HG02623 (cell line): ENCODE measurements around the gene SNCAIP.
"Not testable (repeated sequence)": the region's sequence is repeated elsewhere in the genome, so short reads cannot be mapped to it uniquely, and the experiment has no call there.

Experiments used
- ATAC-seq: cut with Tn5 transposase; IDR thresholded peaks from one replicate; pipeline ENCODE4 v1.9.1; 2021; ENCODE audit warnings: moderate library complexity; ENCODE audit not compliant: unreplicated experiment

Gene SNCAIP

GRCh38 chr5:122354293-122354692 is 42.3 kb downstream of the SNCAIP start:
- ATAC-seq, result no peak

GRCh38 chr5:122355324-122355723 is 43.3 kb downstream of the SNCAIP start:
- no peak for ATAC-seq

DNA sequence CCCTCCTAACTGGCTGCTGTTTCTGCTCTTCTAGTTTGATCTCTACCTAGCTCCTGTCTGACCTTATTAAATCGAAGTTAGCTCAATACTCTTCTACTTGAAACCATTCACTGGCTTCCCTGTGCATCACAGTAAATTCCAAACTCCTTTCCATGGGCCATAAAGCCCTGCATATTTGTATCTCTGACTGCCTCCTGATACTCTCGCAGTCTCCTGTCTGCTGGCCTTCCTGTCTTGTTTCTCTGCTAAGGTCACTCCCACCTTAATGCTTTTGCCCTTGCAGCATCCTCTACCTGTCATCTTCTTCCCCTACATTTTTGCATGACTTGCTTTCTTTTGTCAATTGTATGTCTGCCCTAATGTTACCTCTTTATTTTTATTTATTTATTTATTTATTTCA is 44.8 kb downstream of the SNCAIP start:
- ATAC-seq, result no peak

DNA sequence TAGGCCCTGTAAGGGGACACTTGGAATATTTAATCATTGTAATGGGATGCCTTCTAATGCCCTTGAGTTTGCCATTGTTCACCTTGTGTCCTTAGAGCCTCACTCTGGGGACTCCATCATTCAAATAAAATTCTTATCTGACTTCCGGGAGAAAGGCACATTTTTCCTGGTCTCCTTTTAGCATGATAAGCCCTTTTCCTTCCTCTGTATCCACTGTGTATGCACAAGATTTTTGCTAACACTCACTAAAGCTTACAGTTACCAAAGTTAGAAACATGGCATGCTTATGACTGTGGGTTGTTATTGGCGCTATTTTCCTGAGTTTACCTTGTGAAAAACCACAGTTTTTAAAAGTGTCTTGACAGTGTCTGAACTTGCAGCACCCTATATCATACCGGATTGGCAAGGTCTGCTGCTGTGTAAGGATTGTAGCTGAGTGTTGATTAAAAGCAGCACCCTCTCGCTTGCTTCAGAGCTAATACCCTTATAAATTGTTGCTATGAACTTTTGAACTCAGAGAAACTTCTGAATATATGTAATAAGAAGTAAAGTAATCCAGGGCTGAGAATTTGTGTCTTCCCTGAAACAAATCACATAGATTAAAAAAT is 46.4 kb downstream of the SNCAIP start:
- no peak for ATAC-seq

GRCh38 chr5:122362361-122362760 is 50.3 kb downstream of the SNCAIP start:
- no peak for ATAC-seq

DNA sequence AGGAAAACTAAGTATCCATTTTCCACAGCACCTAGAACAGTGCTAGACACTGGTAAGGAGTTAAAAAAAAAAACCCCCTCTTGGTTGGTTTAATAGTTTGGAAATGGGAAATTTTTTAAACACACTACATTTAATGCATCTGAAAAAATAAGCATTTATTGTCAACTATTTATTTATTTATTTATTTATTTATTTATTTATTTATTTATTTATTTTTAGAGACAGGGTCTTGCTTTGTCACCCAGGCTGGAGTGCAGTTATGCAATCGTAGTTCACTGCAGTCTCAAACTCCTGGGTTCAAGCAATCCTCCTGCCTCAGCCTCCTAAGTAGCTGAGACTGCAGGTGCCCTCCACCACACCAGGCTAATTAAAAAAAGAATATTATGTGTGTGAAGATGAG is 51.6 kb downstream of the SNCAIP start:
- ATAC-seq, result no peak

DNA sequence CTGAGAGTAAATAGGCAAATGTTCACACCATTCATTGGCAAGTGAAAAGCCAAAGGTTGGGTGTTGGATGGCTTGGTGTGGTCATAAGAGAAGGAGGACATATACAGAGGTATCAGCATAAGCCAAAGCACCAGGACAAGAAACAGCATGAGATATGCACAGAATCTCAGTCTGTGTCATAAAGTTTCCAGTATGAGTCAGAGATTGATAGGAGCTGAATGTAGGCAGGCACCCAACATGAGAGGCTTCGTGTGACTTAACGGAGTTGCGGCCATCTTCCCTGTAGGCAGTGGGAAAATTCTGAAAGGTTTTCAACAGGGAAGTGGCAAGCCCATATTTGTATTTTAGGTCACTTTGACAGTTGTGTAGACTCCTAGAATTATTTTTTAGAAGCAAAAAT is 54.5 kb downstream of the SNCAIP start:
- peak; percentile 53 for ATAC-seq

DNA sequence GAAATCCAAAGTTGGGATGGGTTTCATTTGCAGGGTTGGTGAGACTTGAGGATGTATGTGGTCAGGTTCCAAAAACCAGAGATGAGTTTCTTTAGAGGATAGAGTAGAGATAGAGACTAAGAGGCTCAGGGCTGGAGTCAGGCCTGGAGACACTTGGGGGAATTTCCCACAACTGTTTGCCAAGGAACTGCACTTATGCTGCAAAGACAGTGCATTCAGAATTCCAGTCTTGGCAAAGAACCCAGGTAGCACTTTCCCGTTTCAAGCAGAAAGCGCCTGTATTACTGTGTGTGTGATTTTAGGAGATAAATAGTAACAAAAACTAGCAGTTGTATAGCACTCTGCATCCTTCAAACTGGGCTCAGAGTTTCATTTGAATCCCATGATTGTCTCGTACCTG is 55.4 kb downstream of the SNCAIP start:
- no peak for ATAC-seq

GRCh38 chr5:122368510-122369251 is 56.6 kb downstream of the SNCAIP start:
- no peak for ATAC-seq

DNA sequence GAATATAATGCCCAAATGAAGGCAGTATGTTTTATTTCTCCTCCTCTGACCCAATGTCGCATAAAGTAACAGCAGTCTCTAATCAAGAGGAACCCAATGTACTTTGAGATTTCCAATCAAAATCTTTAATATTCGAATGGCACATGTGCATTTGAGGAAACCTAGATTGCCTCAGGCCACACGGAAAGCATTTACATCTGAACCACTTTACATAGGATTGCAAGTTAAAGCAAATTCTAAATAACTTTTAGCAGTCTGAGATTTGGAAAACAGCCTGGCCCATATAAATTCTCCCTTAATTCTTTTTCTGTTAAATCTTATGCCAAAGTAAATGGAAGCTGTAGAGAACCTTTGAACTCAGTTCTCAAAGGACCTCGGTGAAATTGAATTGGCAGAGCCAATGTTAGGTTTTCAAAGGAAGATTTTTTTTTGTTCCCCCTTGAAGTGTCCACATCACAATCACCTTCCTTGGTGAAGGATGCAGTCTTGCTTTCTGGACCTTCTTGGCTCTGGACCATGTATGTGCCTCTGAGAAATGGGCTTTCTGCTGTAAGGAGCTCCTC is 57.3 kb downstream of the SNCAIP start:
- ATAC-seq, result no peak

- ATAC-seq, result no peak
Observed at GRCh38 chr5:122371511-122372151, 59.6 kb downstream of the SNCAIP start.

- ATAC-seq, result no peak
Observed at GRCh38 chr5:122374110-122374509, 62.1 kb downstream of the SNCAIP start.

DNA sequence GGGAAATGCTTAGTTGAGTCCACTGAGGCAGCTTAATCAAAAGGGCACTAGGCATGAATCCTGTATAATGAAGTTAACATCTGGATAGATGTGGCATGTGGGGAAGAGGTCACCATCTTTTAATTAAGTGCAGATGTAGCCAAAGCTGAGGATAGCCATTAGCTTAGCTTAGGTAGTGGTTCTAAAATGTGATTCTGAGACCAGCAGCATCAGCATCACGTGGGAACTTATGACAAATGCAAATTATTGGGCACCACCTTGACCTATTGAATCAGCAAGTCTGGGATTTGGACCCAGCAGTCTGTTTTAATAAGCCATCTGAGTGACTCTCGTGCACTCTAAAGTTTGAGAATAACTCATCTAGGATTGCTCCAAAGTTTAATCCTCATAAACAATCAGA is 63.8 kb downstream of the SNCAIP start:
- ATAC-seq, result no peak

DNA sequence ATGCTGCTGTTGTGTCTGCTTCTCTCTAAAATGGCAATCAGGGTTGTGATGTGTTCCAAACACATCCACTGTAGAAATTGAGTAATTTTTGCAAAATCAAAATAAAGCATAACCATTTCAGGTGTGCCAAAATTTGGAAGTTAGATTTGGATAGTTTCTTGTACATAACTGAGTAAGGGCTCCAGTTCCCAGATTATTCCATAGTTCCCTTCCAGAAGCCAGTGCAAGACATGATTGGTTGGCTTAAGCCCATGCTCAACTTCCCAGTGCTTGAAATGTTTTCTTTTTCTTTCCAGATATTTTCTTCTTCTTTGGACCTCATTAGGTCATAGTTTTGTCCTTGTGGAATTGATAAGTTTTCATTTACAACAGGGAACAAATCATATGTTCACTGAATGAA is 64.2 kb downstream of the SNCAIP start:
- ATAC-seq, result no peak

- no peak for ATAC-seq
Observed at GRCh38 chr5:122377026-122377425, 65.0 kb downstream of the SNCAIP start.

GRCh38 chr5:122382938-122383337 is 70.9 kb downstream of the SNCAIP start:
- ATAC-seq, result not testable (repeated sequence)

DNA sequence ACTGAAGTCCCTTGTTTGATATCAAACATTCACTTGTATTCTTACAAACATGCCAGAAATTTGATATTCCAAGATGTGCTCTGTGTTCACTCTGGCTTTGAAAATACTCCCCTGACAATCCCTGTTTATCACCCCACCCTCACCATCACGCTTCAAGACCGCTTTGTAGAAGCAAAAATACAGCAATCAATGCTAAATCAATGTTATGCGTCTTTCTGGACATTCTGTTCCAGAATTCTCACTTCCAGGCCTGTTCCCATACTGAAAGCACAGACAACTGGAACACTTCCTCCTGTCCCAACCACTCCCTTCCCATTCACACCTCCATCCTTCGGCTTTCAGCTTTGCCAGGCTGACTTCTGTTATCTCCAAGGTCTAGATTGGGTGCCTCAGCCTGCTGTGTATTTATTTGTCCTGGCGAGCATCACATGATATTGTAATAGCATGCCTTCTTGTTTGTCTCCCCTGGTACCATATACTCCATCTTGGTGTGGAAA is 72.8 kb downstream of the SNCAIP start:
- ATAC-seq, result no peak

DNA sequence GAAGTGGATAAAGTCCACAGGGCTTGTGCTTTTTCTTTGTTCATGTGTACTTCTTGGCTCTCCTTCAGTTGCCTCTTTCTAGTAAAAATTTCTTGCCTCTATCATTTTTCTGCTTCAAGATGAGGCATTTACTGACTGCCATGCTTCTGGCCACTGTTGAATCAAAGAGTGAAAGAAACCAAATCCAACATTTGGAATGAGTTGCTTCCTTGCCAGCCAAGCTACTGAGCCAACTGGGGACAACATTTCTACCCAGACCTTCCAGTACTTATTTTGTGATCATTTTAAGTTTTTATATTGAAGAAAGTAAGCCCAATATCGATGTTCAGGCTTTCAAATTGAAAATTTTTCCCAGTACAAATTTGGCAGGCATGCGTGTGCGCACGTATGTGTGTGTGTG is 73.2 kb downstream of the SNCAIP start:
- no peak for ATAC-seq

- ATAC-seq, result no peak
Observed at GRCh38 chr5:122385808-122386207, 73.8 kb downstream of the SNCAIP start.

GRCh38 chr5:122390154-122390553 is 78.1 kb downstream of the SNCAIP start:
- ATAC-seq, result no peak

DNA sequence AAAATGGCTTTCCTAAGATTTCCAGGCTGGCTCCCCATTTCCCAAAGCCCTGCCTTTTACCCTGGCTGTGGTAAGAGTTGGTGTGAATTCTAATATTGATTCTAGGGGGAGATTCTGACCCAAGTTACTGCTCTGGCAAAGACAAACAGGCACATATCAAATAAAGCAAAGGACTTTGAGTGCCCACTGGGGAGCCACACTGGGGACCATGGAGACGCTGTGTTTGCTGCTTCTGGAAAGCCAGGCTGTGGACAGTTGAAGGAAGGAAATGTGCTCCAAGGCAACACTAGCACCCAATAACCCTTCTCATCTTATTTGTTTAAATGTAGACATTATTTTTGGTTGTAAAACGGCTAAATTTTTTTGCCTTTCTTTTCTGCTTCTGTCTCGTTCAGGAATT is 78.7 kb downstream of the SNCAIP start:
- ATAC-seq, result no peak

GRCh38 chr5:122391621-122392020 is 79.6 kb downstream of the SNCAIP start:
- no peak for ATAC-seq
